ENCODE measurements around the gene VPS13D. TPM values are rescaled to one million over a fixed set of nuclear protein-coding genes. Genes with fewer than 3 reads are reported as not detected.
A peak's percentile ranks its signal among the peaks of the same experiment; 100 is the strongest.

The VPS13D gene
- total RNA-seq, 1 experiment from 2014 or later = 36.5 TPM

GRCh38 chr1:12372180-12372579 lies 142.3 kb downstream of the VPS13D start:
- H3K9me3 Mint-ChIP-seq (ENCODE audit: unreplicated experiment) = no peaks in the 10 kb centered on the region
- no TSS peak for BruUV-seq (replicated peaks)
- H3K4me3 Mint-ChIP-seq (ENCODE audit: unreplicated experiment) = no peak overlapping the region
- intact Hi-C loops (cut with micrococcal nuclease) = no loop called here
- ChIA-PET POLR2A (no interaction called here), CTCF (interaction anchor here (0.8 to 1.1 kb wide), 2 partner anchors 50 to 287 kb away, joined by 3 read pairs; no protein-coding TSS in a partner anchor)
- TF ChIP-seq CTCF (IDR thresholded peaks at IDR 0.05; ENCODE audit: unreplicated experiment) = no peak
- no peak overlapping the region for H3K27ac Mint-ChIP-seq (ENCODE audit: low read depth, unreplicated experiment)
- peaks cover 74% of the 10 kb centered on the region for H3K36me3 Mint-ChIP-seq (ENCODE audit: insufficient read depth, unreplicated experiment)
- no peaks in the 10 kb centered on the region for H3K4me1 Mint-ChIP-seq (ENCODE audit: insufficient read depth, unreplicated experiment)
- no peaks in the 10 kb centered on the region for H3K27me3 Mint-ChIP-seq (ENCODE audit: insufficient read depth, unreplicated experiment)
- DNase-seq (ENCODE audit: unreplicated experiment) = no peak

GRCh38 chr1:12372761-12373160 lies 142.9 kb downstream of the VPS13D start:
- H3K27me3 Mint-ChIP-seq (ENCODE audit: insufficient read depth, unreplicated experiment) = no peaks in the 10 kb centered on the region
- peaks cover 76% of the 10 kb centered on the region for H3K36me3 Mint-ChIP-seq (ENCODE audit: insufficient read depth, unreplicated experiment)
- intact Hi-C loops (cut with micrococcal nuclease) = no loop called here
- ChIA-PET CTCF (interaction anchor here (0.6 to 1.1 kb wide), 3 partner anchors 50 to 286 kb away, joined by 3 to 4 read pairs (median 3); partner anchors contain the start of gene DHRS3), POLR2A (no interaction called here)
- no peaks in the 10 kb centered on the region for H3K4me1 Mint-ChIP-seq (ENCODE audit: insufficient read depth, unreplicated experiment)
- no peaks in the 10 kb centered on the region for H3K9me3 Mint-ChIP-seq (ENCODE audit: unreplicated experiment)
- no peak overlapping the region for H3K4me3 Mint-ChIP-seq (ENCODE audit: unreplicated experiment)
- TF ChIP-seq CTCF (IDR thresholded peaks at IDR 0.05; ENCODE audit: unreplicated experiment) = no peak
- DNase-seq (ENCODE audit: unreplicated experiment) = no peak
- no TSS peak for BruUV-seq (replicated peaks)
- no peak overlapping the region for H3K27ac Mint-ChIP-seq (ENCODE audit: low read depth, unreplicated experiment)

GRCh38 chr1:12375133-12375829 lies 145.5 kb downstream of the VPS13D start:
- TF ChIP-seq CTCF (IDR thresholded peaks at IDR 0.05; ENCODE audit: unreplicated experiment) = no peak
- H3K27me3 Mint-ChIP-seq (ENCODE audit: insufficient read depth, unreplicated experiment) = no peaks in the 10 kb centered on the region
- H3K27ac Mint-ChIP-seq (ENCODE audit: low read depth, unreplicated experiment) = peak overlapping the region; percentile 25
- H3K9me3 Mint-ChIP-seq (ENCODE audit: unreplicated experiment) = no peaks in the 10 kb centered on the region
- ChIA-PET POLR2A (interaction anchor here (0.6 kb wide), 1 partner anchor 395 kb away, joined by 3 read pairs; no protein-coding TSS in a partner anchor), CTCF (no interaction called here)
- BruUV-seq (replicated peaks) = no TSS peak
- intact Hi-C loops (cut with micrococcal nuclease) = no loop called here
- H3K4me1 Mint-ChIP-seq (ENCODE audit: insufficient read depth, unreplicated experiment) = no peaks in the 10 kb centered on the region
- peaks cover 71% of the 10 kb centered on the region for H3K36me3 Mint-ChIP-seq (ENCODE audit: insufficient read depth, unreplicated experiment)
- H3K4me3 Mint-ChIP-seq (ENCODE audit: unreplicated experiment) = no peak overlapping the region
- no peak for DNase-seq (ENCODE audit: unreplicated experiment)

GRCh38 chr1:12376236-12377045 lies 146.6 kb downstream of the VPS13D start:
- ChIA-PET POLR2A (interaction anchor here (0.6 kb wide), 1 partner anchor 17 kb away, joined by 3 read pairs; no protein-coding TSS in a partner anchor), CTCF (no interaction called here)
- no TSS peak for BruUV-seq (replicated peaks)
- TF ChIP-seq CTCF (IDR thresholded peaks at IDR 0.05; ENCODE audit: unreplicated experiment) = no peak
- H3K9me3 Mint-ChIP-seq (ENCODE audit: unreplicated experiment) = no peaks in the 10 kb centered on the region
- no peaks in the 10 kb centered on the region for H3K27me3 Mint-ChIP-seq (ENCODE audit: insufficient read depth, unreplicated experiment)
- intact Hi-C loops (cut with micrococcal nuclease) = no loop called here
- H3K36me3 Mint-ChIP-seq (ENCODE audit: insufficient read depth, unreplicated experiment) = peaks cover 69% of the 10 kb centered on the region
- no peak for DNase-seq (ENCODE audit: unreplicated experiment)
- no peak overlapping the region for H3K27ac Mint-ChIP-seq (ENCODE audit: low read depth, unreplicated experiment)
- no peaks in the 10 kb centered on the region for H3K4me1 Mint-ChIP-seq (ENCODE audit: insufficient read depth, unreplicated experiment)
- H3K4me3 Mint-ChIP-seq (ENCODE audit: unreplicated experiment) = no peak overlapping the region

All from MCF 10A (cell line).